GM12864 (cell line): ENCODE measurements around the gene PDHX.
"Not testable (repeated sequence)": the region's sequence is repeated elsewhere in the genome, so short reads cannot be mapped to it uniquely, and the experiment has no call there.

Source experiments
- DNase-seq: peaks from one replicate; pipeline ENCODE4 v3.0.0-alpha.2; 2011; ENCODE audit warnings: low read depth
- H3K4me3 ChIP-seq: 2 replicates; pipeline ENCODE4 v1.5.1; 2011; ENCODE audit warnings: mild to moderate bottlenecking, low read depth, low read length, control low read depth
- TF ChIP-seq, protein P1 (sequence below): IDR thresholded peaks from 2 replicates; pipeline ENCODE4 v1.5.1; 2011; ENCODE audit warnings: low read depth, mild to moderate bottlenecking, moderate library complexity, low read length, control low read depth, inconsistent platforms; ENCODE audit errors: missing control alignments

Gene PDHX

DNA sequence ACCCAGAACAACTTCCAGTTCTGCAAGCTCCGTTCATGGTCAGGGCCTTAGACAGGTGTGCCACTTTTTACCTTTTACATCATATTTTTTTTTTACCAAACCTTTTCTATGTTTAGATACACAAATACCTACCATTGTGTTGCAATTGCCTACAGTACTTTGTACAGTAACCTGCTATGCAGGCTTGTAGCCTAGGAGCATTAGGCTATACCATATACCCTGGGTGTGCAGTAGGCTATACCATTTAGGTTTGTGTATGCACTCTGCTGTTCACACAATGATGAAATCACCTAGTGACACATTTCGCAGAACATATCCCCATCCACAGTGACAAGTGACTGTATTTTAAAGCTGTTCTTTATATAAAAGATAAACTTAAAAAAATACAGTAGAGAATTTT is 29.8 kb upstream of the PDHX start:
- no peak overlapping the region for H3K4me3 ChIP-seq
- DNase-seq = no peak
- TF ChIP-seq, protein P1, sequence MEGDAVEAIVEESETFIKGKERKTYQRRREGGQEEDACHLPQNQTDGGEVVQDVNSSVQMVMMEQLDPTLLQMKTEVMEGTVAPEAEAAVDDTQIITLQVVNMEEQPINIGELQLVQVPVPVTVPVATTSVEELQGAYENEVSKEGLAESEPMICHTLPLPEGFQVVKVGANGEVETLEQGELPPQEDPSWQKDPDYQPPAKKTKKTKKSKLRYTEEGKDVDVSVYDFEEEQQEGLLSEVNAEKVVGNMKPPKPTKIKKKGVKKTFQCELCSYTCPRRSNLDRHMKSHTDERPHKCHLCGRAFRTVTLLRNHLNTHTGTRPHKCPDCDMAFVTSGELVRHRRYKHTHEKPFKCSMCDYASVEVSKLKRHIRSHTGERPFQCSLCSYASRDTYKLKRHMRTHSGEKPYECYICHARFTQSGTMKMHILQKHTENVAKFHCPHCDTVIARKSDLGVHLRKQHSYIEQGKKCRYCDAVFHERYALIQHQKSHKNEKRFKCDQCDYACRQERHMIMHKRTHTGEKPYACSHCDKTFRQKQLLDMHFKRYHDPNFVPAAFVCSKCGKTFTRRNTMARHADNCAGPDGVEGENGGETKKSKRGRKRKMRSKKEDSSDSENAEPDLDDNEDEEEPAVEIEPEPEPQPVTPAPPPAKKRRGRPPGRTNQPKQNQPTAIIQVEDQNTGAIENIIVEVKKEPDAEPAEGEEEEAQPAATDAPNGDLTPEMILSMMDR = no peak

DNA sequence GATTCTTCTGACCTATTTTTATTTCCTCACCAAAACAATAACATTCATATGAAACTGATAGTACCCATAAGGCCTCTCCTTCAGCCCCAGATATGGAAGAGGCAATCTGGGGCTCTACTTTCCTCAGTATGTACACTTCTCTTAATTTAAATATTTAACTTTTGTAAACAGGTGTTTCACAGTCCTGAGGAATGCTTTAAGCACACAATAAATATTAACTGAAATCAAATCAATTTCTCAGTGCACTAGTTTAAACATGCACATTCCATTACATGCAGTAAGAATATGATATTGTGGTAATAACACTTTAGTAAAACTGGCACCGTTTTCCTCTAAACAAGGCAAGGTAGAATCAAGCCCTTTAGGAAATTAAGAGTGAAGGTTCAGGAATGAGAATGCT is 29.2 kb upstream of the PDHX start:
- DNase-seq = no peak
- no peak overlapping the region for H3K4me3 ChIP-seq
- TF ChIP-seq, protein P1 = no peak

DNA sequence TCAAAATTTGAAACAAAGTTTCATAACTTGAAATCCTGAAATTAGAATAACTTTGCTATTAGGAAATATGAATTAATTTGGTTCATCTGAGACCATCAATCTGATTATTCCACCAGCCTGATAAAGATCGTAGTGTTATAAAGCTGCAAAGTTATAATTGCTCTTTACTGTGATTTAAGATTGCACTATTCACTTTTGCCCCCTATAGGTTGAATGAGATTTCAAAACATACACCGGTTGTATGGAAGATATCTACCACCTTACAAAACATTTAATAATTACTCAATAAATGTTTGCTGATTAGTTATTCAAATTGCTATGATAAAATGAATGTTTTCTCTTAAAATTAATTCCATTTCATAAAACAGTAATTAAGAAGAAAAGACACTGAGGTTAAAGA is 26.3 kb upstream of the PDHX start:
- no peak for DNase-seq
- TF ChIP-seq, protein P1 = no peak
- H3K4me3 ChIP-seq = no peak overlapping the region

DNA sequence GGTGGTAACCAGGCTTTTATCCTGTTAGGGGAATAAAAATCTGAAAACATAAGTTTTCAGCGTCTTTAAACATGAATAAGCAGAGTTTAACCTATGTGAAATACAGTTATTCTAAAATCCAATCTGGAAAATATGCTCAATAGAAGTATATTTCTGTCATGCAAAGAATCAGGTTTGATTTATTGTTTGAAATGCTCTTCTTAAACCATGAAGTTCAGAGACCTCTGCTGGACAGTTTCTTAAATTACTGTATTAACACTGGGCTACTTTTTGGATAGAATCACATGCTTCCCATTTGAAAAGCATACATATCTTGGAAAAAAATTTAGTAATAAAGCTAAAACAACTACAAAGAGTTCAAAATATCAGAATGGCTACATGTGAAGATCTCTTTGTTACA is 25.6 kb upstream of the PDHX start:
- TF ChIP-seq, protein P1 = peak; percentile 25
- DNase-seq = no peak
- H3K4me3 ChIP-seq = no peak overlapping the region

DNA sequence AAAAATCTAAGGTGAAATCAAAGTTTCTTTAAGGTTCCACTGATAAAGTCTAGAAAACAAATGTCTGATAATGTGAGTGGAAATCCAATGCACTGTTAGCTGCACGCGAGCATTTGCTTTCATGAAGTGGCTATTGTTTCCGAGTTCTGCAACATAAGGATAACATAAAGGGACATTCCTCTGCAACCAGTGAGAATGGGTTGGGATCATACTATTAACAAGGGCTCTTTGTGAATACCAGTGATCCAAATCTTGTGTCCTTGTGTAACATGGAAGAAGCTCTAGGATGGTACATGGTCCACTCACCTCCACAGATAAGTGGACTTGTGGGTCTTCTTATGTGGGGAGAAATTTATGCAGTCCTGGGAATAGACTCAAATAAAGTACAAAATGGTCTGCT is 24.8 kb upstream of the PDHX start:
- TF ChIP-seq, protein P1 = no peak
- DNase-seq = no peak
- H3K4me3 ChIP-seq = no peak overlapping the region

DNA sequence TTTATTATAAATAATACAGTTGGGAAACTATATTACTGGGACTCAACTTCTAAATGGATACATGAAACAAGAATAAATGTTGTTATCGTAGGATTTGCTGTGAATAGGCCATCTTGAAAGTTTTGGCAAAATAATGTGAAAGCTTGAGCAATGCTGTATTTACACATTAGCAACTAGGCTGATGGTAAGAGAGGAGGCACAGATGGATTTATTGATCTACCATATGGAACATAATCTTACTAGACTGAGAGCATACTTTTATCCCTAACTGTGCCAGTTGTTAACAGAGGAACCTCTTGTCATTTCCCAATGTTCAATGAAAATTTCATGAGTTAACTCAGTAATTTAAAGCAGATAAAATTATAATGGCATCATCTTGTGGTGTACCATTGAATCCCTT is 23.0 kb upstream of the PDHX start:
- no peak for DNase-seq
- TF ChIP-seq, protein P1 = no peak
- H3K4me3 ChIP-seq = no peak overlapping the region

DNA sequence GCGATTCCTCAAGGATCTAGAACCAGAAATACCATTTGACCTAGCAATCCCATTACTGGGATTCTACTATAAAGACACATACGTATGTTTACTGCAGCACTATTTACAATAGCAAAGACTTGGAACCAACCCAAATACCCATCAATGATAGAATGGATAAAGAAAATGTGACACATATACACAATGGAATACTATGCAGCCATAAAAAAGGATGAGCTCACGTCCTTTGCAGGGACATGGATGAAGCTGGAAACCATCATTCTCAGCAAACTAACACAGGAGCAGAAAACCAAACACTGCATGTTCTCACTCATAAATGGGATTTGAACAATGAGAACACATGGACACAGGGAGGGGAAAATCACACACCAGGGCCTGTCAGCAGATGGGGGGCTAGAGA is 20.2 kb upstream of the PDHX start:
- DNase-seq = not testable (repeated sequence)

More for the DNA sequence above, 20.2 kb upstream of the PDHX start:
- H3K4me3 ChIP-seq = not testable (repeated sequence)
